Prostate gland (tissue), 2 donors: Measurements from ENCODE around the gene RAB20. TPM values are rescaled to one million over a fixed set of nuclear protein-coding genes. Genes with fewer than 3 reads are reported as not detected.

Experiments used
- DNase-seq: peaks from one replicate; pipeline ENCODE4 v3.0.0-alpha.2; 2019; ENCODE audit warnings: low spot score
- H3K27ac ChIP-seq, 2 donors: fragments of 200-600 bp; sonication (generic); 2 replicates each; pipeline ENCODE4 v1.5.1; 2017 to 2019
- H3K27me3 ChIP-seq: fragments of 200-600 bp; sonication (generic); replicated peaks from 2 replicates; pipeline ENCODE4 v1.5.1; 2019; ENCODE audit not compliant: insufficient read depth
- H3K36me3 ChIP-seq, 2 donors: fragments of 200-600 bp; sonication (generic); 1 replicate in 1 of 2; 2 replicates in 1 of 2; pipeline versions ENCODE4 v1.5.1 to v1.8.1; 2017 to 2019
- H3K4me1 ChIP-seq: fragments of 200-600 bp; sonication (generic); replicated peaks from 2 replicates; pipeline ENCODE4 v1.5.1; 2019
- H3K4me3 ChIP-seq, 2 donors: fragments of 200-600 bp; sonication (generic); 2 replicates each; pipeline ENCODE4 v1.5.1; 2017 to 2019
- H3K9me3 ChIP-seq: fragments of 200-600 bp; sonication (generic); 2 replicates; pipeline ENCODE4 v1.5.1; 2017
- CTCF ChIP-seq, 4 experiments: fragments of 200-600 bp in 2 of 4; fragments of 450-650 bp in 2 of 4; sonication (generic) in 2 of 4; IDR thresholded peaks; 1 replicate in 3 of 4; 2 replicates in 1 of 4; pipeline ENCODE4 v1.5.1; 2016 to 2019; ENCODE audit warnings: antibody characterized with exemption in 4 of 4, mild to moderate bottlenecking in 2 of 4, moderate library complexity in 2 of 4
- POLR2A ChIP-seq: fragments of 450-650 bp; IDR thresholded peaks from one replicate; pipeline ENCODE4 v1.6.1; 2016; ENCODE audit warnings: antibody characterized with exemption, mild to moderate bottlenecking
- POLR2AphosphoS5 ChIP-seq: sonication (generic); formaldehyde crosslinking; IDR thresholded peaks from one replicate; pipeline ENCODE4 v1.6.1; 2017; ENCODE audit warnings: antibody characterized with exemption
- WGBS: methylation state at CpG from one replicate; pipeline ENCODE4 v1.1.5; 2018; 5-methylcytosine and 5-hydroxymethylcytosine counted together
- intact Hi-C: fragments of 100-400 bp; cut with DNase I; formaldehyde crosslinking; loops from one replicate; pipeline ENCODE4 v1.14.2; 2022
- total RNA-seq, 2 donors: library from RNA; depleted of rRNA; stranded (reverse); fragments of >200 nt; gene quantifications; one replicate each; pipeline ENCODE4 v1.1.0, GENCODE V29; 2016

RAB20 gene
- total RNA-seq, 2 donors from 2014 or later, result 24.0 to 42.1 TPM

- 92% methylated on average over 17 of the region's 17 CpGs for WGBS
- Histone ChIP-seq H3K27me3 (no peaks in the 10 kb centered on the region), H3K27ac (no peak overlapping the region), H3K9me3 (no peaks in the 10 kb centered on the region), H3K4me1 (no peaks in the 10 kb centered on the region), H3K4me3 (no peak overlapping the region), H3K36me3 (no peaks in the 10 kb centered on the region)
- TF ChIP-seq POLR2A, result no peak
- no peak for TF ChIP-seq CTCF (IDR thresholded peaks at IDR 0.05)
- no peak for TF ChIP-seq POLR2AphosphoS5
- DNase-seq, result no peak
- intact Hi-C loops, result no loop called here
Measured at GRCh38 chr13:110512198-110512740, 49.3 kb downstream of the RAB20 start.

GRCh38 chr13:110511509-110512181, 49.9 kb downstream of the RAB20 start:
- 93% methylated on average over 31 of the region's 31 CpGs for WGBS
- no peaks in the 10 kb centered on the region for H3K4me1 ChIP-seq
- intact Hi-C loops, result no loop called here
- H3K27ac ChIP-seq, result no peak overlapping the region
- DNase-seq, result no peak
- no peaks in the 10 kb centered on the region for H3K27me3 ChIP-seq
- H3K4me3 ChIP-seq, result no peak overlapping the region
- no peaks in the 10 kb centered on the region for H3K36me3 ChIP-seq
- TF ChIP-seq POLR2A, result no peak
- H3K9me3 ChIP-seq, result no peaks in the 10 kb centered on the region

GRCh38 chr13:110509971-110510786, 51.3 kb downstream of the RAB20 start:
- Histone ChIP-seq H3K36me3 (no peaks in the 10 kb centered on the region), H3K4me1 (no peaks in the 10 kb centered on the region), H3K4me3 (no peak overlapping the region), H3K9me3 (no peaks in the 10 kb centered on the region), H3K27ac (no peak overlapping the region), H3K27me3 (no peaks in the 10 kb centered on the region)
- intact Hi-C loops, result loop anchor here (5.0 kb wide), 1 partner anchor 52 kb away; the partner anchor contains the start of gene RAB20
- DNase-seq, result no peak
- TF ChIP-seq POLR2AphosphoS5 (no peak), POLR2A (no peak), CTCF (IDR thresholded peaks at IDR 0.05) (no peak)
- 52% methylated on average over 18 of the region's 18 CpGs for WGBS

GRCh38 chr13:110509478-110509926, 52.0 kb downstream of the RAB20 start:
- Histone ChIP-seq H3K4me1 (no peaks in the 10 kb centered on the region), H3K27ac (no peak overlapping the region), H3K27me3 (no peaks in the 10 kb centered on the region), H3K4me3 (no peak overlapping the region), H3K9me3 (no peaks in the 10 kb centered on the region), H3K36me3 (no peaks in the 10 kb centered on the region)
- intact Hi-C loops, result loop anchor here (5.0 kb wide), 1 partner anchor 53 kb away; the partner anchor contains the start of gene RAB20
- DNase-seq, result no peak
- 45% methylated on average over 4 of the region's 4 CpGs for WGBS
- TF ChIP-seq POLR2AphosphoS5, result no peak
- TF ChIP-seq POLR2A, result no peak

- intact Hi-C loops, result loop anchor here (5.0 kb wide), 1 partner anchor 54 kb away; the partner anchor contains the start of gene RAB20
Measured at GRCh38 chr13:110507678-110508381, 53.7 kb downstream of the RAB20 start.

More at GRCh38 chr13:110507678-110508381, 53.7 kb downstream of the RAB20 start:
- Histone ChIP-seq H3K4me3 (no peak overlapping the region), H3K36me3 (no peaks in the 10 kb centered on the region), H3K27ac (peak overlapping the region in 1 of 2 donors; percentile 35), H3K4me1 (no peaks in the 10 kb centered on the region), H3K27me3 (no peaks in the 10 kb centered on the region), H3K9me3 (no peaks in the 10 kb centered on the region)
- peak in 1 of 4 experiments; percentile 32 for TF ChIP-seq CTCF (IDR thresholded peaks at IDR 0.05)
- TF ChIP-seq POLR2AphosphoS5, result no peak
- 75% methylated on average over 23 of the region's 23 CpGs for WGBS
- no peak for DNase-seq
